Subcutaneous adipose tissue (tissue), 4 donors: Measurements from ENCODE around the gene CDK2AP2. TPM values are rescaled to one million over a fixed set of nuclear protein-coding genes. Genes with fewer than 3 reads are reported as not detected.

Experiments
- total RNA-seq, 4 donors: library from RNA; depleted of rRNA; stranded (reverse); fragments of >200 nt; gene quantifications; one replicate each; pipeline ENCODE4 v1.1.0, GENCODE V29; 2016
- TF ChIP-seq, protein P1 (sequence below): fragments of 450-650 bp; IDR thresholded peaks from one replicate; pipeline ENCODE4 v1.5.1; 2016; ENCODE audit warnings: low read depth, mild to moderate bottlenecking, control low read depth, antibody characterized with exemption, moderate library complexity

The CDK2AP2 gene
- total RNA-seq, 4 donors from 2014 or later: 21.2 to 33.2 (median 23.5) TPM

GRCh38 chr11:67494371-67495233 is 13.4 kb downstream of the CDK2AP2 start:
- TF ChIP-seq, protein P1, sequence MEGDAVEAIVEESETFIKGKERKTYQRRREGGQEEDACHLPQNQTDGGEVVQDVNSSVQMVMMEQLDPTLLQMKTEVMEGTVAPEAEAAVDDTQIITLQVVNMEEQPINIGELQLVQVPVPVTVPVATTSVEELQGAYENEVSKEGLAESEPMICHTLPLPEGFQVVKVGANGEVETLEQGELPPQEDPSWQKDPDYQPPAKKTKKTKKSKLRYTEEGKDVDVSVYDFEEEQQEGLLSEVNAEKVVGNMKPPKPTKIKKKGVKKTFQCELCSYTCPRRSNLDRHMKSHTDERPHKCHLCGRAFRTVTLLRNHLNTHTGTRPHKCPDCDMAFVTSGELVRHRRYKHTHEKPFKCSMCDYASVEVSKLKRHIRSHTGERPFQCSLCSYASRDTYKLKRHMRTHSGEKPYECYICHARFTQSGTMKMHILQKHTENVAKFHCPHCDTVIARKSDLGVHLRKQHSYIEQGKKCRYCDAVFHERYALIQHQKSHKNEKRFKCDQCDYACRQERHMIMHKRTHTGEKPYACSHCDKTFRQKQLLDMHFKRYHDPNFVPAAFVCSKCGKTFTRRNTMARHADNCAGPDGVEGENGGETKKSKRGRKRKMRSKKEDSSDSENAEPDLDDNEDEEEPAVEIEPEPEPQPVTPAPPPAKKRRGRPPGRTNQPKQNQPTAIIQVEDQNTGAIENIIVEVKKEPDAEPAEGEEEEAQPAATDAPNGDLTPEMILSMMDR: no peak

DNA sequence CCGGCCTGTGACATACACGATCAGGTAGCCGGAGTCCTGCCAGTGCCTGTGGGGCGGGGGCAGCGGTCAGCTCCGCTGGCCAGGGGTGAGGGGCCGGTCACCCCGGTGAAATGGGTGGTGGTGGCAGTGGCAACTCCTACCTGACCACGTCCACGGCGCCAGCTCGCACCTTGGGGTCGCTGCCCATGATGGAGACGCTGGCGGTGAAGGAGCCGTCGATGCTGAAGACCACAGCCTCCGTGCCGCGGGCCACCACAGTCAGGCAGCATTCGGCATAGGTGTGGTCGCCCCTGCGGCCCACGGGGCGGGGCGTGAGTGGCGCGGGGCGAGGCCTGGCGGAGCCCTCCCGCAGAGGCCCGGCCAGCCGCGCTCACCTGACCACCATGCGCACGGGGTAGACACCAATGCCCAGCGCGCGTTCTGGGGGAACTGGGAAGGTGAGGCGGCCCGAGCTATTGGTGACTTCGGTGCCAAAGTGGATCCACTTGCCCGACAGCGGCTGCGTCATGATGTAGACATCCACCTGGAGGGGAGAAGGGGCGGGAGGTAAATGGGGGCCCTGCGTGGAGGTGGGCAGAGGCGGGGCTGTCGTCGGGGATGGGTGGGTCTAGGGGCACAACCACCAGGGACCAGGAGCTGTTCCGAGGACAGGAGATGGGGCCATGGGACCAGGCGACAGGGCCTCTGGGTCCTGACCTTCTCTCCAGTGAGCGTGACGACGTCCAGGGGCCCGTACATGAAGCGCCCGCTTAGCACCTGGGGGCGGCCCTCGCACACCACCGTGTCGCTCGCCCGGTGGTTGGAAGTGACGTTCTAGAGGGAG is 14.2 kb downstream of the CDK2AP2 start:
- TF ChIP-seq, protein P1: no peak

DNA sequence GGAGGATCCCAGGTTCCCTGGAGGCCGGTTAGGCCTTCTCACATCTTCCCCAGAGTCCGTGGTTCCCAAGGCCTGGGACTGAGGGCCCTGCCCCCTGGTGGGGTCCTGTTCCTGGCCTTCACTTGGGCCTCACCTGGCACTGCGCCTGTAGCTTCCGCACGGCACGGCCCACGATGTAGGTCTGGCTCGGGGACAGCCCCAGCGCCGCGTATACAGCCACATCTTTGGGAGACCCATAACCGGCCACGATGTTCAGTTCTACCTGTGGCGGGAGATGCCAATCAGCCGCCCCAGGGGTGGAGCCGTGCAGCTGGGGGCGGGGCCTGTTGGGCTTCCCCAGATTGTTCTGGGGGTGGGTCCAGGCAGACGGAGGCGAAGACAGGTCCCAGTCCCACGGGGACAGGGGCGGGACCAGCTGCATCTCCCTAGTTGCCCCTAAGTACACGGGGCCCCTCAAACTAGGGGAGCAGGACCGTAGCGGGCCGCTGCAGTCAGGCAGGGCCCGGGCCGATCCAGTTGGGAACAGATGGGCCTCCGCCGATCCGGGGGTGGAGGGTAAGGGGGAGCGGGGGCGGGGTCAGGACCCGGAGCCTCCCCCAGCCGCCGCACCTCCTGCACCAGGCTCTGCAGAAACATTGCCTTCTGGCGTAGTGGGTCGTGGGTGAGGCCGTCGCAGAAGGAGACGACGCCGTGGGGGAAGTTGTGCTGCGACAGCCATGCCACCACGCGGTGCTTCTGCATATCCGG is 15.0 kb downstream of the CDK2AP2 start:
- TF ChIP-seq, protein P1: no peak

DNA sequence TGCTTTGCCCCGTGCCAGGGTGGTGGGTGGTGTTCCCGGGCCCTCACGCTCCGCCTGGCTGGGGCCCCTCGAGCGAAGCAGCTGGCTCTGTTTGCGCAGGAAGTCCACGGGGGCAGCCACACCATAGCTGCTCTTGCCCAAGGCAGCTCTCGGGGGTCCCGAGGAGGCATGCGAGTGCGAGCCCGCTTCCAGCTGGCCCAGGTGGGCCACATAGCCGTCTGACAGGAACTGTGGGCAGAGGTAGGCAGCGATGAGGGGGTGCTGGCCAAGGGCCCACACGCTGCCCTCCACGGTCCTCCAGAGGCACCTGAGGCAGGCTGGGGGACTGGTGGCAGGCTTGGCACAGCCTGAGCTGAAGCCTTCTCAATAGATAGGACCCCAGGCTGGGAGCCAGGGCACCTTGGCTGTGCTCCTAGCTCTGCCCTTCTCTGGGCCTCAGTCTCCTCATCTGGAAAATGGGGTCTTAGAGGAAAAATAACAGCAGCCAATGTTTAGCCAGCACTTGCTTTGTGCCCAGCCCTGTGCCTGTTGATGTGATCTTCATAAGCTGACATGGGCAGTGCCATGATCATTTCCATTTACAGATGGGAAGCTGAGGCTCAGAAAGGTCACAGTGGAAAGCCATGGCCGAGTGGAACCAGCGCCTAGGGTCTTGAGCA is 15.8 kb downstream of the CDK2AP2 start:
- TF ChIP-seq, protein P1: no peak

GRCh38 chr11:67491276-67492068 is 16.5 kb downstream of the CDK2AP2 start:
- TF ChIP-seq, protein P1: no peak

- TF ChIP-seq, protein P1: no peak
These were observed 17.3 kb downstream of the CDK2AP2 start for GRCh38 chr11:67490727-67491065.
